Measurements from ENCODE around the gene ZNF425.

- no peak for TF ChIP-seq CTCF (IDR thresholded peaks at IDR 0.05; ENCODE audit: insufficient read depth, low read length, poor library complexity, severe bottlenecking)
- TF ChIP-seq EZH2phosphoT487 (conservative IDR thresholded peaks at IDR 0.05; ENCODE audit: low read length), result no peak
Observed at GRCh38 chr7:149099058-149099457, 27.1 kb downstream of the ZNF425 start.

Data from SU-DHL-6 (cell line).